HG02588 (cell line): ENCODE results near the gene ZFHX3.

ENCODE experiments used
- ATAC-seq: cut with Tn5 transposase; IDR thresholded peaks from one replicate; pipeline ENCODE4 v1.9.1; 2021; ENCODE audit warnings: mild to moderate bottlenecking, moderate library complexity; ENCODE audit not compliant: unreplicated experiment

Gene ZFHX3

GRCh38 chr16:72854267-72854959 is 193.5 kb downstream of the ZFHX3 start:
- no peak for ATAC-seq

DNA sequence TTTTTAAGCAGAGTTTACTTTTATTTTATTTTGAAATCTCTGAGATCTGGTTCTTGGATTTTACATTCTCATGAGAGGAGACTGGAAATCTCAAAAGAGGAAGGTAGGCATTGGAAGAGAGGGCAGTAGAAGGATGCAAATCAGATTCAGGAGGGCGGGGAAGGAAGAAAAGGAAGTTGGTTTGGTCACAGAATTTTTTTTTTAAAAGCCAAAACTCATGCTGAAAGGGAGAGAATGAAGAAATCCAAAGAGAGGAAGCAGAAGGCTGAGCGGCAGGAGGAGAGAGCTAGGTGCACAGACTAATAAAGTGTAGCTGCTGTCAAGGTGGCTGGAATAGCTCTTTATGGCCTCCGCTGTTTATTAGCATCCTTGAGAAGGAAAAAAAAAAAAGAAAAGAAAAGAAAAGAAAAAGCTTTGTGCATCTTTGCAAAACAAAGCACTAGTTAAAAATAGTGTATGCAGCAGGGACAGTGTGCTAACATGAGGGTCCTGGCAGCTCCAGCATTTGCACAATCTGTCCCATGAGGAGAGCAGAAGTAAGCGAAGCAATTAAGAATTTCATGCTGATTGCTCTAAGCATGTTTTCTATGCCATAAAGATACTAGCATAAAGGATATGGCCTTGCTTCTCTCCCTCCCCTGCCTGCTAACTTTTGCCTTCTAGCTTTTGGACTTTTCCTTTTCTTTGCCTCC is 194.2 kb downstream of the ZFHX3 start:
- ATAC-seq: no peak

- ATAC-seq: no peak
Observed at GRCh38 chr16:72852421-72852820, 195.5 kb downstream of the ZFHX3 start.

DNA sequence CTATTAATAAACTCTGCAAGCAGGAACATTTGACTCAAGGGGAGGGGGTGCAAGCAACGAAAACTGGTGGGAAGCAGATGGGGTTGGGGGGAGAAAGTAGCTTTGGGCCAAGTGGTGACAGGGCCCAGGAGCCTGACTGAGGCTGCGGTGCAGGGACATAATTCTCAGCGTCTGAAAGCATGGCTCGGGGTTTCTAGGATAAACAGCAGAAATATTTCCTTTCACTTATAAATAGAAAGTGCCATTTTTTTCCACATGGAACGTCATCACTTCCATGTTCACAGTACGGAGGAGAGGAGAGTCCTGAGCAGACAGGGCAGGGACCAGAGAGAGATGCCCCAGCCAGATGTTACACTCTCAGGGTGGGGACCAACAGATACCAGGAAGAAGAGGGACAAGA is 197.1 kb downstream of the ZFHX3 start:
- ATAC-seq: no peak

- ATAC-seq: no peak
Observed at GRCh38 chr16:72850021-72850420, 197.9 kb downstream of the ZFHX3 start.

DNA sequence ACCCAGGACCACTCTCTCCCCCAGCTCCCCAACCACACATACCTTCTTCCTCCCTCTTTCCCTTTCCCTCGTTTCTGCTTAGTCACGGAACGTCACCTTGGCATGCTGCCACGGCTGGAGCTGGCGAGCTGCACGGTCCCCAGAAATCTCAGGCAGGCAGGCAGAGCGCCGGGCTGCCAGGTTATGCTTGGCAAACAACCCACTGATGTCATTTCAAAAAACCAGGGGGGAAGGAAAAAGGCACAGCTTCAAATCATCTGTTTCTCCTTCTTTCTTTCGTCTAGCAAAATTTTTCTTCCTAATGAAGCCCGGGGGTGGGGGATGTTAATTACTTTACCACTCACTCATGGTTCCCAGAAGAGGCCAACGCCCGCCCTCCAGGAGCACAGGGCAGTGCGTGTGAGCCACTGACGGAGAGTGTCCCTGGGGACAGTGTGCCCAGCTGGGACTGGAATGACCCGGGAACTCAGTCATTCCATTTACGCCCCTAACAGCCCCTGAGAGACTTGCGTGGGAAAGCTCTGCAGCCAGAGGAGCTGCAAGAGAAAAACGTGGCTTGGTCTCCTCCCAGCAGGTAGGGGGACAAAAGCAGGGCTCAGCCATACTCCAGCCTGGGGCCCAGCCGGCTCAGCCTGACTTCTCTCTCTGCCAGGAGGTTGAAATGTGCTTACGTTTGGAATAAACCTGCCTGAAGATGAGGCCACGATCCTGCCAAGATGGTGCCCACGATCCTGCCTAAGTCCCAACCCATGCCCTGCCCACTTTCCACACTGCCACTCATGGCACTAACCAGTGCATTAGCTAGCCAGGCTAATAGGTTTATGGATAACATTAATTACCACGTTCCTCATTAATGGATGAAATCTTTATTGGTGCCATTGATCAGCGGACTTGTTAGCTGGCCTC is 198.9 kb downstream of the ZFHX3 start:
- ATAC-seq: no peak

GRCh38 chr16:72848028-72848400 is 199.9 kb downstream of the ZFHX3 start:
- no peak for ATAC-seq

DNA sequence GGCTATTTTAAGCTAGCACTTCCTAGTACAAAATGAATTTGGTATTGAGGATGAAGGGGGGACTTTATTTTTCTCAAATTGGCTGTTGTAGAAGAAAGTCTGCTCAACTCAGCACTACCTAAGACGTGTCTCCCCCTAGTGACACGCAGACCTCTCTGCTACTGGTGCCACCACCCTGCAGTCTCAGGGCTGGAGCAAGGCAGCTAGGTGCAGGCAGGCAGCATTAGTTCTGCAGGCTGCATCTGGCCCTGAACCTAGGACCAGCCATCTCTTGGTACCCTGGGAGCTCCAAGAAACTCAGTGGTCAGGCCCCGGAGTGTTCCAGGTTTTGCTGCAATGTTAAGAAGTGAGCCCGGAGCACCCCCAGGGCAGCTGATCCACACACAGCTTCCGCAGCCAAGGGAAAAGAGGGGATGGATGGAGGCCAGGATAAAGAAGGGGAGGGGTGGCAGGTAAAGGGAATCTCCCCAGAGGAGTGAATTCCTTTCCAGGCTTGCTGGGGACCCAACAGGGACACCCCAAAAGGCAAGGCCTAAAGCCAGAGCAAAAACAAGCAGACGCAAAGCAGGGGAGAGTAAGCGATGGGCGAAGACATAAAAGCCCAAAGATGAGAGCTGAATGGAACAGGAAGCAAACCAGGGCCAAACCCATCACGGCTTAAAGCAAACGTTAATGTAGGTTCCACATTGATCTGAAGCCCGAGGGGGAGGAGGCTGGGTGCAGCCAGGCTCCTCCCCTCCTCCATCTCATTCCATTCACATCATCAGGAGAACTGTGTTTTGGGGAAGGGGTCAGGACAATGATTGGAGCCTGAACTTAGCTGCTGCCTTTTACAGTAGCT is 200.5 kb downstream of the ZFHX3 start:
- no peak for ATAC-seq

GRCh38 chr16:72846594-72846993 is 201.3 kb downstream of the ZFHX3 start:
- ATAC-seq: no peak

GRCh38 chr16:72845322-72846020 is 202.5 kb downstream of the ZFHX3 start:
- ATAC-seq: no peak

- no peak for ATAC-seq
Observed at GRCh38 chr16:72844225-72844920, 203.6 kb downstream of the ZFHX3 start.

DNA sequence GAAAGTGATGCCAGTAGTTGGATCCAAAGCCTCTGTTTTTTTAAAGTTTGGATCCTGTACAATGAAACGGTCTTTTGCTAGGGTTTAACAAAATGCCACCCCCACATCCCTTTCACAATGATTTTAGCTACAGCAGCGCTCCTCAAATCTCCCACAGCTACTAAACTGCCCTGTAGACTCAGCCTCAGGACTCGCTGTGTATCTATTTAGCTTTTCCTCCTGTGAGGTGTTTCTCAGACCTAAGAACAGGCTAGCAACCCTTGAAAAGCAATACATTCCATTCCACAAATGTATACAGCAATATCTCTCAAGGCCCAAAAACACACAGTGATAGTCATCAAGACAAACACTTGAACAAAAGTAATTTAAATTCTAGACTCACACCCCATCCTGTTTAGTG is 206.4 kb downstream of the ZFHX3 start:
- no peak for ATAC-seq

DNA sequence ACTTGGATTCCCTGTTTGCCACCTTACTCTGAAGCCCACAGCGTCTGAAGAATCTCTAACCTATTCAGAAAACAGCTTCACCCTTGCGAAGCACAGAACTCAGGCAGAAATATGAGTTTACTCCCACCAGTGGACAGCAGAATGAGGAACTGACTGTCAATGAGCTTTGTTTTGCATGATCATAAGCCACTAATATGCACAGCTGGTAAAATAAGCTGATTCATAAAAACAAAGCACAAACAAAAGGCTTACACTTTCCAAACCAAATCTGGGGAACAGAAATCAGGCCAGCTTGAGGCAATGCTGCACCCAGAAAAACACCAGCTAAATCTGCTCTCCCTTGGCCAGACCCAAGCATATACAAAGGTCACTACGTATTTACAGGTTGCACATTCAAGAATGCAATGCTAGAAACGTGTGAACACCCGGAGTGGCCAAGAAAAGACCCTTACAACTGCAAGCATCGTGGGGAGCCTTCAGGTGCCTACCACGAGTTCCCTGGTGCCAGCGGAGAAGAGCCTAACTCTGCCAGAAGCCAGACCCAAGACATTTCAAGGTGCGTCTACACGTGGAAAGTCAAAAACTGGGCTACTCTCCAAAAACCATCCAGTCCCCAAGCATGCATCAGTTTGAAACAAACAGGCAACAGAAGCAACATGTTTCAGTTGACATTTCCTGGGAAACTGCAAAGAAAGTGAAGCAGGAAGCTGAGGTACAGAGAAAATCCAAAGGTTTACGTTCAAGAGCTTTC is 207.1 kb downstream of the ZFHX3 start:
- ATAC-seq: no peak

DNA sequence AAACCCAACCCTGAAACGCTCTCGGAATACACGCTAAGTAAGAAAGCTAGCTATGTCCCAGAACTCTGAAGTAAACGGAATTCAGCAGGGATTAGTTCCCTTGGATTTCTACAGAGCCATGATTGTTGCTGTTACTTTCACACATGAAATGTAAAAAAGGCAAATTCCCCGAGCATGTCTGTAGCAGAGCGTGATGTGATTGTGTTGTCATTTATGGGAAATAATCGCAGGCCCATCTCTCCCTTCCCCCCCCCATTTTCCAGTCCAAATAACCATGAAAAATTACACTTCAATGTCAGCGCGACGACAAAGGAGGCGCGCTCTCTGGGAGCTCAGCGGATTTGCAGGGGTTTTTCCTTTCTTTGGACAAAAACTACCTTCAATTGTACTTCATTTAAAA is 209.0 kb downstream of the ZFHX3 start:
- no peak for ATAC-seq

DNA sequence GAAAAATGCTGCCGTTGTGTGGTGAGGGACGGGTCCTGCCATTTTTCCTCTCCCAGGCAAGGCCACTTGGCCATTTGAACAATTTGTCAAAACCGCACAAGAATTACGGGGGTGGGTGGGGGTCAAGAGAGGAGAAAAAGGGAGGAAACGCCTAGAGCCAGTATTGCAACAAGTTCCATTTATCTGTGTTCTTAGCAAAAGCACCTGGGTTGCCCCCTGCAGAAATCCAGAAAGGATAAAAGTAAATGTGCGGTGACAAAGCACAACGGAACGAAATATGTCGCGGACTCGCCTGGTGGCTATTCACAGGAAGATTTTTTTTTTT is 209.4 kb downstream of the ZFHX3 start:
- ATAC-seq: no peak

DNA sequence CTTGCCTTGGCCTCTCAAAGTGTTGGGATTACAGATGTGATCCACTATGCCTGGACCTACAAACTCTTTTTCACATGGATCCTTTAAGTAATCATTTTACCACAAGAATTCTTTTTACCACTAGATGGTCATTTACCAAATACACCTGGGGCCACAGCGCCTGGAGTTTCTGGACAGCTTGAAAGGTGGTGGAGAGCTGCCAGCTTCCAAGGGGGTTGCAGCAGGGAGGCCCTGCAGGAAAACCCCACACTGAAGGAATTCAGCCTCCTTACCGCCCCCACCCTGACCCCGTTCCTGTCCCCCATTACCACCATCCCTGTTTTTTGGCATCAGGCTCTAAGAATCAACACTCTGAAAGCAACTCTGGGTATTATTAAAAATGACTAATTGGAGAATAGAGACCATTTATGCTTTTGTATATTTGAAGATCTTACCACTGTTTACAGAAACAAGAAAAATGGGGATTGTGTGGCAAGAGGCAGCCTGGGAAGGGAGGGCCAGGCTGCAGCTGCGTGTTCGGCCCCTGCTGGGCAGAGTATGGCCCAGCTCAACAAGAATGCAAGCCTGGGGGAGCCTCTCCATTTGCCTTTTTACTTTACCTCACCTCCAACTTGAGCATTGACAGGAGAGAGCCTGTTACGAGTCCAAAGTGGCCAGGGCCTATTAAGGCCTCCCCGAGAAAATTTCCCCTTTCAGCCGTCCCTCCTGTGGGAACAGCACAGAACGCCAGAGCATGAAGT is 209.9 kb downstream of the ZFHX3 start:
- no peak for ATAC-seq

DNA sequence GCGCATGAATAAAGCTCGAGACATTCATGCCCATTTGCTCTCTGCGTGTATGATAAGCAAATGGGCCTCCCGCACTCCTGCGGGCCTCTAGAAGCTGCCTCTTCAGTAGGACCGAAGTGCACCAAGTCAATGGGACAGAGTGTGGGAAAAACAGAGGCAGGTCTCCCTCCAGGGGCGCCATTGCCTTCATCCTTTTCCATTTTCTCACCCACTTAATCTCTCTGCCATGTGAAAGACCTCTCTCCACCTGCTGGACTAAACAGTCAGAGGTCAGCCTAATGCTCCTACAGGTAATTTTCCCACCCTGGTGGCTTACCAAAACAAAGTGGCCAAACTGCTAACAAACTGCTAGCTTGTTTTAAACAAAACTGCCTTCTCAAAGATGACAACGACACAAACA is 210.9 kb downstream of the ZFHX3 start:
- ATAC-seq: no peak

DNA sequence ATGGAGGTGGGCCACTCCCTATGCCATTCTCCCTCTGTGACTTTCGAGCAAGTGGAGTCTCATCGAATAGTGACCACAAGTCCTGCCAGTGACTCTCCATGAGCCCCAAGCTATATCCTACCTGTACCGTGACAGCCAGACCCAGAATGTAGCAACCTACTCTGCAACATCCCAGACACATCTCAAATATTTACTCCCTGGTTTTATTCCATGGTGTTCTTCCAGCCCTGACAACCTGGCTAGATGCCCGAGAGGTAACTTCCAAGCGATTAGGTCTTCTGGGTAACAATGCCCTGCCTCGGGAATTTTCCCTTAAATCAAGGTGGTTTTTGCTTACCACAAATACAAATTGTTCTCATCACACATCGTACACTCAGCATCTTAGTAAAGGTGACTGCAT is 211.7 kb downstream of the ZFHX3 start:
- no peak for ATAC-seq
